Esophagus muscularis mucosa (tissue), 4 donors: ENCODE data around the gene AIP.

Experiments
- CTCF ChIP-seq, 3 experiments: fragments of 200-600 bp in 2 of 3; fragments of 450-650 bp in 1 of 3; sonication (generic) in 2 of 3; IDR thresholded peaks; one replicate each; pipeline ENCODE4 v1.5.1; 2017 to 2019; ENCODE audit warnings: antibody characterized with exemption in 3 of 3, mild to moderate bottlenecking in 2 of 3, moderate library complexity in 1 of 3
- EP300 ChIP-seq: sonication (generic); formaldehyde crosslinking; IDR thresholded peaks from one replicate; pipeline ENCODE4 v1.6.1; 2017; ENCODE audit warnings: antibody characterized with exemption
- POLR2A ChIP-seq: fragments of 450-650 bp; IDR thresholded peaks from one replicate; pipeline ENCODE4 v1.6.1; 2017; ENCODE audit warnings: antibody characterized with exemption, moderate library complexity, mild to moderate bottlenecking, low read depth
- POLR2AphosphoS5 ChIP-seq, 2 donors: sonication (generic); formaldehyde crosslinking; IDR thresholded peaks; one replicate each; pipeline ENCODE4 v1.6.1; 2017; ENCODE audit warnings: antibody characterized with exemption in 2 of 2

- TF ChIP-seq CTCF (IDR thresholded peaks at IDR 0.05) (no peak), POLR2AphosphoS5 (IDR thresholded peaks at IDR 0.05) (no peak), POLR2A (no peak), EP300 (no peak)
These were observed 10.9 kb downstream of the AIP start for GRCh38 chr11:67493548-67494370.
